ENCODE measurements around the gene CDRT15L2. TPM values are rescaled to one million over a fixed set of nuclear protein-coding genes. Genes with fewer than 3 reads are reported as not detected.
"Not testable (repeated sequence)": the region's sequence is repeated elsewhere in the genome, so short reads cannot be mapped to it uniquely, and the experiment has no call there.

The CDRT15L2 gene
- polyA plus RNA-seq, 2 donors = not detected

DNA sequence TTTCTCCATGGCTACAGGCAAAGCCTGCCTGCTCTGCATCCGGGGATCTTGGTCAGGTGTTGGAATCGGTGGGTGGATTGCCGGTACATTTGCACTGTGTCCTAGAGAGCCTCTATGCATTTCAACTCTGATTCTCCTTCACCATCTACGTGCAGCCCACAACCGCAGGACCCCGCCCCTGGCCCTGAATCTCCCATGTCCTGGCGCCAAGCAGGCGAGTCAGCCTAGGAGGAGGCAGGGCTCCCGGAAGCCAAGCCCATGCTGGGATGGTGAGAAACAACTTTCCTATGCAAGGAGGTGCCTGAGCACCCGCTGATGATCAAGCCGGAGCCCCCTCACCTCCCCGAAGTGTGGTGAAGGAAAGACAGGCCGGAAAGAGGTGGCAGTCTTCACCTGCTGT is 7.9 kb upstream of the CDRT15L2 start:
- not testable (repeated sequence) for H3K4me1 ChIP-seq (ENCODE audit: control insufficient read depth in 2 of 2, insufficient read depth in 2 of 2, low read length in 1 of 2); H3K4me3 ChIP-seq (ENCODE audit: low read depth in 1 of 2, low read length in 2 of 2); H3K27ac ChIP-seq (ENCODE audit: low read depth in 2 of 2, low read length in 1 of 2); H3K27me3 ChIP-seq (ENCODE audit: control insufficient read depth in 1 of 2, insufficient read depth in 2 of 2, low read length in 2 of 2); H3K36me3 ChIP-seq (ENCODE audit: control insufficient read depth in 2 of 2, insufficient read depth in 2 of 2, low read length in 1 of 2); H3K9me3 ChIP-seq (ENCODE audit: control insufficient read depth in 2 of 2, insufficient read depth in 1 of 2, low read depth in 1 of 2, low read length in 1 of 2)
- 86 to 89% methylated on average over 11 to 13 of the region's 13 CpGs for WGBS, 2 donors

DNA sequence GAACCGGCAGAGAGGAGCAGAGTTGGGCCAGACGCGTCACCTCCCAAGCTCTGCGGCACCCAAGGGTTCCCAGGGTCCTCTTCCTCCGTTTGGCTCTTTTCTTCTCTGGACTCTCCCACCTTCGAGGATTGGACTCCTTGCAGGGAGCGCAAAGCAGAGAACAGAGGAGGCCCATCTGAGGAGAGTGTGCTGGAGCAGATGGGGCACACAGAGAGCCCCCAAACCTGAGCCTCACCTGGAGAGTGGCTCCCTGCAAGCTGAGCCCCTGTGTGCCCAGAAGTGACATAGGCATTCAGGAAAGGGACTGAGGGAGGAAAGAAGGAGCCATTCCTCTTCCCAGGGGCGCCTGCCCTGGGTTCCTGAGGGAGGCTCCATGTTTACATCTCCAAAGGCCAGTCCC is 6.3 kb upstream of the CDRT15L2 start:
- 91 to 100% methylated on average over 1 to 7 of the region's 8 CpGs for WGBS, 2 donors
- H3K9me3 ChIP-seq (ENCODE audit: control insufficient read depth in 2 of 2, insufficient read depth in 1 of 2, low read depth in 1 of 2, low read length in 1 of 2); H3K27ac ChIP-seq (ENCODE audit: low read depth in 2 of 2, low read length in 1 of 2); H3K4me3 ChIP-seq (ENCODE audit: low read depth in 1 of 2, low read length in 2 of 2); H3K36me3 ChIP-seq (ENCODE audit: control insufficient read depth in 2 of 2, insufficient read depth in 2 of 2, low read length in 1 of 2); H3K4me1 ChIP-seq (ENCODE audit: control insufficient read depth in 2 of 2, insufficient read depth in 2 of 2, low read length in 1 of 2); H3K27me3 ChIP-seq (ENCODE audit: control insufficient read depth in 1 of 2, insufficient read depth in 2 of 2, low read length in 2 of 2): not testable (repeated sequence)

DNA sequence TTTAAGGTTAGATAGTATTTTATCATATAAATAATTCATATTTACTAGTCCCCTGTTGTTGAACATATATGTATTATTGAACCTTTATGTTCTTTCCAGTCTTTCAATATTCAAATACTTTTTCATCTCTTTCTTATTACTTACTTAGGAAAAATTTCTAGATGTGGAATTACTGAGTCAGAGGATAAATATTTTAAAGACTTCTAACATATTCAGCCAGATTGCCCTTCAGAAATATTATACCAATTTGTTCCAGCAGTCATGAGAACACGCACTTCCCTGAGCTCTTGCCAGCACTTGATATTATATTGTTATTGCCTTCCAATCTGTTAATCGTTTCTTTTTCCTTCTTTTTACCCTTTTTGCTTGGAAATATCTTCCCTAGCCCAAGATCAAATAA is 4.5 kb upstream of the CDRT15L2 start:
- H3K27me3 ChIP-seq (ENCODE audit: control insufficient read depth in 1 of 2, insufficient read depth in 2 of 2, low read length in 2 of 2); H3K9me3 ChIP-seq (ENCODE audit: control insufficient read depth in 2 of 2, insufficient read depth in 1 of 2, low read depth in 1 of 2, low read length in 1 of 2); H3K4me3 ChIP-seq (ENCODE audit: low read depth in 1 of 2, low read length in 2 of 2); H3K36me3 ChIP-seq (ENCODE audit: control insufficient read depth in 2 of 2, insufficient read depth in 2 of 2, low read length in 1 of 2); H3K27ac ChIP-seq (ENCODE audit: low read depth in 2 of 2, low read length in 1 of 2); H3K4me1 ChIP-seq (ENCODE audit: control insufficient read depth in 2 of 2, insufficient read depth in 2 of 2, low read length in 1 of 2): not testable (repeated sequence)
- 25 to 32% methylated on average over 2 of the region's 2 CpGs for WGBS, 2 donors

DNA sequence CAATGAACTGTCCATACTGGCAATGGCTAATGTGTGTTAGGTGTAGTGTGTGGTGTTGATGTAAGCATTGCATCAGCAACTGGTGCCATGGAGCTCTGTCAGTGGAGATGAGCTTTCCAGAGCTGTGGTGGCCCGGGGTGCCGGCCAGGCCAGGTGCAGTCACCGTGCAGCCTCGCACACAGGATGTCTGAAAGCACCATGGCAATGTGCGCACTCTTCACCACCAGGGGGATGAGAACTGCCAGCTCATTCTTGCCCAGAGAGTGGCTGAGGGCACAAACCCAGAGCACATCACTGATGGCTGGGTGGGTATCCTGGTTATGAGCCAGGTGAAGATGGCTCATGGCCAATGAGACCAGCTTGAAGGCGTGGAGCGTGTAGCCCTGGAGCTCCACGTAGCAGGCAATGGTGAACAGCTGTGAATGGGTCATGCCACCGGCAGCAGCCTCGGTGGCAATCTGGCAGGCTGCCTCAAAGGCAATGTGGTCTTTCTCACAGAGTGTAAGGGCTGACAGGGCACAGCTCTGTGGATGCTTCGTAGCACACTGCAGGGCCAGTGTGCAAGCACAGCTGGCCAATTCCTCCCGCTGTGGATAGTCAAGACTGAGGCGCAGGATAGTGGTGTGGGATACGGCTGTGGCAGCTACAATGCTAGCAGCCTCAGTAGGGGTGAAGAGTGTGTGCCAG is 4.5 kb downstream of the CDRT15L2 start:
- H3K36me3 ChIP-seq (ENCODE audit: control insufficient read depth in 2 of 2, insufficient read depth in 2 of 2, low read length in 1 of 2); H3K27me3 ChIP-seq (ENCODE audit: control insufficient read depth in 1 of 2, insufficient read depth in 2 of 2, low read length in 2 of 2); H3K9me3 ChIP-seq (ENCODE audit: control insufficient read depth in 2 of 2, insufficient read depth in 1 of 2, low read depth in 1 of 2, low read length in 1 of 2); H3K4me1 ChIP-seq (ENCODE audit: control insufficient read depth in 2 of 2, insufficient read depth in 2 of 2, low read length in 1 of 2); H3K27ac ChIP-seq (ENCODE audit: low read depth in 2 of 2, low read length in 1 of 2); H3K4me3 ChIP-seq (ENCODE audit: low read depth in 1 of 2, low read length in 2 of 2): not testable (repeated sequence)
- 78 to 88% methylated on average over 8 to 9 of the region's 14 CpGs for WGBS, 2 donors

DNA sequence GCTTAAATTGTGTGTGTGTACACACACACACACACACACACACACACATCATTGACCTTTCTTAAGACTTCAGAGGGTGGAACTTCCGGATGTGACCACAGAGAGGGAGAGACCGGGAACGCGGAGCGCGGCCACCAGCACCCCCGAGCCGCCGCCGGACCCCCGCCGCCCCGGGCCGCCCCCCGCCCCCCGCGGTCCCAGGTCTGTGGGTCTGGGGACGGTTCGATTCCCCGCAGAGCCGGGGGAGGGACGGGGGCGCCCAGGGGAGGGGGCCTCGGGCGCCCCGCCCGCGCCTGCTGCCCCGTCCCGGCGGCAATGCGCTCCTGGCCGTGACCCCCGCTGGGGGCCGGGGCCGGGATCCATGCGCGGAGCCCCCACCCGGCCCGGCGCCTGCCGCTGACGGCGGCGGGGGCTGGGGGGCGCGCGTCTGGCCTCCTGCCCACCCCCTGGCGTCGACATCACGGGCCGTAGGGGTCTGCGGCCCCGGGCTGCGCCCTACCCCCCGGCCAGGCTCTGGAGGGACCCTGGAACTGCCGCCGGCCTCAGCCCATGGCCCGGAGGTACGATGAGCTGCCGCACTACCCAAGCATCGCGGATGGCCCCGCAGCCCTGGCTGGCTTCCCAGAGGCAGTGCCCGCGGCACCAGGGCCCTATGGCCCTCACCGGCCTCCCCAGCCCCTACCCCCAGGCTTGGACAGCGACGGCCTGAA is 9.4 kb downstream of the CDRT15L2 start:
- not testable (repeated sequence) for H3K4me1 ChIP-seq (ENCODE audit: control insufficient read depth in 2 of 2, insufficient read depth in 2 of 2, low read length in 1 of 2); H3K9me3 ChIP-seq (ENCODE audit: control insufficient read depth in 2 of 2, insufficient read depth in 1 of 2, low read depth in 1 of 2, low read length in 1 of 2); H3K4me3 ChIP-seq (ENCODE audit: low read depth in 1 of 2, low read length in 2 of 2); H3K27me3 ChIP-seq (ENCODE audit: control insufficient read depth in 1 of 2, insufficient read depth in 2 of 2, low read length in 2 of 2); H3K27ac ChIP-seq (ENCODE audit: low read depth in 2 of 2, low read length in 1 of 2); H3K36me3 ChIP-seq (ENCODE audit: control insufficient read depth in 2 of 2, insufficient read depth in 2 of 2, low read length in 1 of 2)
- 9 to 12% methylated on average over 29 to 66 of the region's 69 CpGs for WGBS, 2 donors

DNA sequence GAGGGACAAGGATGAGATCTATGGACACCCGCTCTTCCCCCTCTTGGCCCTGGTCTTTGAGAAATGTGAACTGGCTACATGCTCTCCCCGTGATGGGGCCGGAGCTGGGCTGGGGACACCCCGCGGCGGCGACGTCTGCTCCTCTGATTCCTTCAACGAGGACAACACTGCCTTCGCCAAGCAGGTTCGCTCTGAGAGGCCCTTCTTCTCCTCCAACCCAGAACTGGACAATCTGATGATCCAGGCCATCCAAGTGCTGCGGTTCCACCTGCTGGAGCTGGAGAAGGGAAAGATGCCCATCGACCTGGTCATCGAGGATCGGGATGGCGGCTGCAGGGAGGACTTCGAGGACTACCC is 9.9 kb downstream of the CDRT15L2 start:
- not testable (repeated sequence) for H3K4me3 ChIP-seq (ENCODE audit: low read depth in 1 of 2, low read length in 2 of 2); H3K9me3 ChIP-seq (ENCODE audit: control insufficient read depth in 2 of 2, insufficient read depth in 1 of 2, low read depth in 1 of 2, low read length in 1 of 2); H3K36me3 ChIP-seq (ENCODE audit: control insufficient read depth in 2 of 2, insufficient read depth in 2 of 2, low read length in 1 of 2); H3K27me3 ChIP-seq (ENCODE audit: control insufficient read depth in 1 of 2, insufficient read depth in 2 of 2, low read length in 2 of 2); H3K4me1 ChIP-seq (ENCODE audit: control insufficient read depth in 2 of 2, insufficient read depth in 2 of 2, low read length in 1 of 2); H3K27ac ChIP-seq (ENCODE audit: low read depth in 2 of 2, low read length in 1 of 2)
- WGBS, 2 donors = 91 to 92% methylated on average over 17 of the region's 17 CpGs

DNA sequence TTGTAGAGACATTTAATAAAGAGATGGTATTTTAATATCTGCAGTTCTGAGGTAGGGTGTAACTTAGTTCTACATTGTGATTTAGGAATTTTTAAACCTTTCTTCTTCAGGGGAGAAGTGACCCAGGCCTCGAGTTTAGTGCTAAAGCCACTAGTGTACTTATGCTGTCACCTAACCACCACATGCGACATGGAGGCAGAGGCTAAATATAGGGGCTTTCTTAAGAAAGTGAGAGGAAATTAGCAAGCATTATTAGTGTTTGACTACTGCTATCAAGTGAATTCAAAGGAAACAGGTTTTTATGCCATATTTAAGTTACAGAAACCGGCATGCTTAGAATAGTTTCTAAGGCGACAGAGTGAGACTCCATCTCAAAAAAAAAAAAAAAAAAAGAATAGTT is 11.5 kb downstream of the CDRT15L2 start:
- not testable (repeated sequence) for H3K27me3 ChIP-seq (ENCODE audit: control insufficient read depth in 1 of 2, insufficient read depth in 2 of 2, low read length in 2 of 2); H3K27ac ChIP-seq (ENCODE audit: low read depth in 2 of 2, low read length in 1 of 2); H3K36me3 ChIP-seq (ENCODE audit: control insufficient read depth in 2 of 2, insufficient read depth in 2 of 2, low read length in 1 of 2); H3K4me1 ChIP-seq (ENCODE audit: control insufficient read depth in 2 of 2, insufficient read depth in 2 of 2, low read length in 1 of 2); H3K9me3 ChIP-seq (ENCODE audit: control insufficient read depth in 2 of 2, insufficient read depth in 1 of 2, low read depth in 1 of 2, low read length in 1 of 2); H3K4me3 ChIP-seq (ENCODE audit: low read depth in 1 of 2, low read length in 2 of 2)
- 65 to 82% methylated on average over 2 of the region's 4 CpGs for WGBS, 2 donors

DNA sequence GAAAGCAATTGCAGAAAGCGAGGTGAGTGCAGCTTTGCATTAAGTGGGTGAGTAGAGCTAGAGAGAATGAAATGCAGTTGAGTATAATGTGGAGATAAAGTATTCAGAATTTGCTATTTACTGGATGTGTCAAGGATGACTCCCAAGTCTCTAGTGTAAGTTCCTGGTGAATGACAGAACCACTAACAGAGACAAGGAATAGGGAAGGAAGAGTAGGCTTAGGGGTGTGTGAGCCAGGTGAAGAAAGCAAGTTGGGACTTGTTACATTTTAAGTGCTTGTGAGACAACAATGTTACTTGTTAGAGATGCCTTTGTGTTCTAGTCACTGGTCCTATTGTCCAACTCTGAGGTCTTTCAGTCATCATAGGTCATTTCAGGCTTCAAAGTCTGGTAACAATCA is 26.0 kb downstream of the CDRT15L2 start:
- H3K27ac ChIP-seq (ENCODE audit: low read depth in 2 of 2, low read length in 1 of 2); H3K27me3 ChIP-seq (ENCODE audit: control insufficient read depth in 1 of 2, insufficient read depth in 2 of 2, low read length in 2 of 2); H3K36me3 ChIP-seq (ENCODE audit: control insufficient read depth in 2 of 2, insufficient read depth in 2 of 2, low read length in 1 of 2); H3K4me1 ChIP-seq (ENCODE audit: control insufficient read depth in 2 of 2, insufficient read depth in 2 of 2, low read length in 1 of 2); H3K4me3 ChIP-seq (ENCODE audit: low read depth in 1 of 2, low read length in 2 of 2); H3K9me3 ChIP-seq (ENCODE audit: control insufficient read depth in 2 of 2, insufficient read depth in 1 of 2, low read depth in 1 of 2, low read length in 1 of 2): not testable (repeated sequence)
- WGBS, 2 donors = 94 to 97% methylated on average over 1 of the region's 1 CpG

DNA sequence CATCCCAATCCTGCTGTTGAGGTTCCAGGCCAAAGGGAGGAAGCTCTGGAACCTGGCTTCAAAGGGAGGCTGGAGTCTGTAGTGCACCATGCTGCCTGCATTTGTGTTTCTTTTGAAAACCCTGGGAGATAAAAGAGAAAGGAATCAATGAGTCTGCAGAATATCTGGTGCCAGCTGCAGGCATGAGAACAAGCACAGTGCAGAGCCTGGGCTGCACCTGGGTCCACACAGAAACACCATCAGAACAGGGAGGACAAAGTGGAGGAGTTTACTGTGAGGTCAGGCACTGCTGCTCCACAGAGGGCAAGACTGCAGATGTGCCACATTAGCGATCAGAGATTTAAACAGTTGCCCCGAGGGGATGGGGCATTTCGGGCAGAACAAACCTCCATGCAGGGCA is 30.0 kb downstream of the CDRT15L2 start:
- not testable (repeated sequence) for H3K4me3 ChIP-seq (ENCODE audit: low read depth in 1 of 2, low read length in 2 of 2); H3K36me3 ChIP-seq (ENCODE audit: control insufficient read depth in 2 of 2, insufficient read depth in 2 of 2, low read length in 1 of 2); H3K27ac ChIP-seq (ENCODE audit: low read depth in 2 of 2, low read length in 1 of 2); H3K4me1 ChIP-seq (ENCODE audit: control insufficient read depth in 2 of 2, insufficient read depth in 2 of 2, low read length in 1 of 2); H3K9me3 ChIP-seq (ENCODE audit: control insufficient read depth in 2 of 2, insufficient read depth in 1 of 2, low read depth in 1 of 2, low read length in 1 of 2); H3K27me3 ChIP-seq (ENCODE audit: control insufficient read depth in 1 of 2, insufficient read depth in 2 of 2, low read length in 2 of 2)
- WGBS, 2 donors = 33 to 54% methylated on average over 1 to 3 of the region's 3 CpGs

DNA sequence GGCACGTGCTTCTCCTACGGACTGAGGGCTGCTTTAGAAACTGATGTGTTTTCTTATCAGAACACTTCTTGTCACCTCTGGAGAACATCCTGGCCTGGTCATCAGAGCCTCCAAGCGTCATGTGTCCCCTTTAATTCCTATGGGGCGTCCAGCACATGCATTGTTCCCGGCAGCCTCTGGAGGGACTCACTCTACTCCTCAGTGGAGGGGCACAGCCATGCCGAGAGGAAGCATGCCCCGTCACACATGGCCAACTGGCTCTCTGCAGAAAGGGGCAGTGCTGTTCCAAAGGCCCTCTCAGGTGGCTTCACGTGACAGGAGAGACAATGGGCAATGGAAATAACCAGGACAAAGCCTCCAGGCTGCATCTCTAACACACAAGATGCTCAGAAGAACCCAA is 31.8 kb downstream of the CDRT15L2 start:
- no peaks in the 10 kb centered on the region for H3K9me3 ChIP-seq (ENCODE audit: control insufficient read depth in 2 of 2, insufficient read depth in 1 of 2, low read depth in 1 of 2, low read length in 1 of 2)
- no peaks in the 10 kb centered on the region for H3K36me3 ChIP-seq (ENCODE audit: control insufficient read depth in 2 of 2, insufficient read depth in 2 of 2, low read length in 1 of 2)
- WGBS, 2 donors = 82 to 85% methylated on average over 8 of the region's 8 CpGs
- no peak overlapping the region for H3K4me3 ChIP-seq (ENCODE audit: low read depth in 1 of 2, low read length in 2 of 2)
- H3K27ac ChIP-seq (ENCODE audit: low read depth in 2 of 2, low read length in 1 of 2) = no peak overlapping the region
- no peaks in the 10 kb centered on the region for H3K27me3 ChIP-seq (ENCODE audit: control insufficient read depth in 1 of 2, insufficient read depth in 2 of 2, low read length in 2 of 2)
- H3K4me1 ChIP-seq (ENCODE audit: control insufficient read depth in 2 of 2, insufficient read depth in 2 of 2, low read length in 1 of 2) = no peaks in the 10 kb centered on the region
